IPS DF 19.7 (cell line): ENCODE data around the gene PJVK.
"Not testable (repeated sequence)": the region's sequence is repeated elsewhere in the genome, so short reads cannot be mapped to it uniquely, and the experiment has no call there.

Source experiments
- DNase-seq: peaks from one replicate; pipeline ENCODE4 v3.0.0-alpha.2; 2013; ENCODE audit warnings: low read depth, low spot score

PJVK gene

GRCh38 chr2:178429336-178429735 is 21.8 kb upstream of the PJVK start:
- DNase-seq, result no peak

DNA sequence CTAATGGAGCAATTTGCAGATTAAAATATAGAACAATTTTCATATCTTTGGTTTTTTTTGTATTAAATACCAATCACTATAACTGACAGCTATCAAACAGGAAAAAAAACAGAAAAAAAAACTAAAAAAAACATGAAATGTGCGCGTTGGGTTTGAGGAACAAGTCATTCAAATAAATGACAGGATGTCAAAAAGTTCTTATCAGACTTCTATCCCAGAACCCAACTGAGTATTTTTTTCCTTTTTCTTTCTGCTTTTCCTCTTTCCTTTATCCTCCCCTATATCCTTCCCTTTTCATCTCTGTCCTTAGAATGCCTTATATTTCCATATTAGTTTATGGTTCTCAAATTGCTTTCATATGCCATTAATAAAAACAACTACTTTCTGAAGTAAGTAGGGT is 14.5 kb upstream of the PJVK start:
- no peak for DNase-seq

GRCh38 chr2:178441426-178441825 is 9.8 kb upstream of the PJVK start:
- DNase-seq, result no peak

- no peak for DNase-seq
These were observed 2.1 kb upstream of the PJVK start for GRCh38 chr2:178448968-178449661.

DNA sequence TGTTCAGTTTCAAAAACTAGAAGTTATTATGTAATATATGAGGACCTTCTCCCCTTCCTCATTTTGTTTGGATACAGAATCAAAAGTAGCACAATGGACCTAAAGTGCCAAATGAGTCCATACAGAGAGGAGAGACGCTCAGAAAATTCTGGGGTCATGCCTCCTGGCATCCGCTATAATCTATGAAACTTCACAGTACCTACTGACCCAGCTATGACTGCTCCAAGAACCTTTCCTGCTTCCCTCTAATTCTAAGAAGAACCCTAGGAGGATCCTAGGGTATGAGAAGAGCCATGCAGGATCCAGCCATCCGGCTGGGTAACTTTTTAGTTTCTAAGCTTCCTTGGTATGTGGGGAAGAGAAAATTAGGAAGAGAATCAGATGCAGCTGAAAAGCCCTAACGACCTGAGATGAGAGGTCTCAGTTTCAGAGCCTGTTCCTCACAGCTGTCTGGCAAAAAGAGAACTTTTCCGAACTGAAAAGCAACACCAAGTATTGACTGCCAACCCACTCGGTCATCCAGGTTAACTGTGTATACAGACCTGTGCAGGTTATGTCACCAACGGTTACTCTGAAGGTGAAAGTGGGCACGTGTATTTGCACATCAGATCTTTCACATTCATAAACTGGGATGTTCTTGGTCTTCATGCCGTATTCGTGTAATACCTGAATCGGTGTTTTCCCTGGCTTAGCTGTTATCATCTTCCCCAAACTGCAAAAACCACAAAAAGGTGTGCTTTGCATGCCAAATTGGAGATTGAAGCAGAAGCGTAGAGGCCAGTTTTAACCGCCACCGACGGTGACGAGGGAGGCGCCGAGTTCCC is 1.3 kb upstream of the PJVK start:
- DNase-seq, result no peak

GRCh38 chr2:178450524-178450773 is 729 bp upstream of the PJVK start:
- DNase-seq, result peak; percentile 9

GRCh38 chr2:178452334-178452733 is 1.2 kb downstream of the PJVK start:
- no peak for DNase-seq

DNA sequence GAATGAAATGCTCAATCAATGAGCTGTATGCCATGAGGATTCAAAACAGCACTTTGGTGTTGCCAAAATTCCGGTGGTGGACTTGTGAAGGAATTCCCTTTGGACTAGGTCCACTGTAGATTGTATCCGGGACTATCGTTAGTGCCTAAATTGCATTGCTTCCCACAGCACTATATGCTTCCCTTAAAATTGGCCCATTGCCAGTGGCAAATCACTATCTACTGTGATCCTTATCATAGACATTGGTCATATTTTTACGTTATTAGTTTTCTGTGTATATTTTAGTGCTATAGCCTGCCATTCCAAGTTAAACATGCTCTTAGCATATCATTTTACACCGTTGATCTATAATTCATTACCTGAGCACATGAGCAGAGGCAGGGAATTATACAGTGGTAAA is 1.7 kb downstream of the PJVK start:
- DNase-seq, result no peak

GRCh38 chr2:178455947-178456346 is 4.8 kb downstream of the PJVK start:
- DNase-seq, result no peak

DNA sequence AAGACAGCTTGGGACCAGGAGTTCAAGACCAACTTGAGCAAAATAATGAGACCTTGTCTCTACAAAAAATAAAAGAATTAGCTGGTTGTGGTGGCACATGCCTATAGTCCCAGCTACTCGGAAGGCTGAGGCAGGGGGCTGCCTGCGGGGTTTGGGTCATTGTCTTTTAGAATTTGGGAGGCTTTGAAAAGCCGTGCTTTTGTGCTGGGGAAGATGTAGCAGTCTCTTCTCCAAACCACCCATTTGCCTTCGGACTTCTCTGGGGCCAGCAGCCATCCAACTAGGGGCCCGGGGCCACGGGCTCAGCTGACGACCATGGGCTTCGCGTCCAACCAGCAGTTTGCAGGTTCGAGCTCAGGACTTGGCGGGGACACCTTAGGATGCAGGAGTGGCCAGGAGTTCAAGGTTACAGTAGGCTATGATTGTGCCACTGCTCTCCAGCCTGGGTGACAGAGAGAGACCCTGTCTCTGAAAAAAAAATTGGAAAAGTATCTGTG is 6.3 kb downstream of the PJVK start:
- no peak for DNase-seq

DNA sequence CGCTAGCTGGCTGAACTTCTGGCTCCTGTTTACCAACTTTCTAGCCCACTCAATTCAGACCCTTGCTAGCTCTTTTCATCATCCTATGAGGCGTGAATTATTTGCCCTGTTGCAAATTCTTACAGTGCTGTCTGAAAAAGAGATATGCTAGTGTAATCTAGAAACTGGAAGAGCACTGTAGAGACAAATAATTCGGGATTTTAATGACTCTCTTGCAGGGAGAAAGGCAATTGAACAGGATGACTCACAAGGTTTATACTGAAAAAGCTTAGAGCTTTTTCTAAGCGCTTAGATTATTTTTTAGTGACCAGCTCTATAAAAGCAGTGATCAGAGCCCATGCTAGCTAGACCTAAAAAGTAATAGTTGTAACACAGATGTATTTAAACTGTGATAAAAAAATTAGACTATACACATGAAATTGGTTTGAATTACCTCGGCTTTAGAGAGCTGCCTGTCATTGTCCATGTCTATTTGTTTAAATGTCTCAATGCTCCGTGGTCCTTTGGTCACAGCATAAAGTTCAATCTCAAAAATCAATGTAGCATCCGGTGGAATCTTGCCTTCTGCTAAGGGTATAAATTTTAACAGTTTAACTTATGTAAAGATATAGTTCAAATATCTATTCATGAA is 18.2 kb downstream of the PJVK start:
- no peak for DNase-seq

DNA sequence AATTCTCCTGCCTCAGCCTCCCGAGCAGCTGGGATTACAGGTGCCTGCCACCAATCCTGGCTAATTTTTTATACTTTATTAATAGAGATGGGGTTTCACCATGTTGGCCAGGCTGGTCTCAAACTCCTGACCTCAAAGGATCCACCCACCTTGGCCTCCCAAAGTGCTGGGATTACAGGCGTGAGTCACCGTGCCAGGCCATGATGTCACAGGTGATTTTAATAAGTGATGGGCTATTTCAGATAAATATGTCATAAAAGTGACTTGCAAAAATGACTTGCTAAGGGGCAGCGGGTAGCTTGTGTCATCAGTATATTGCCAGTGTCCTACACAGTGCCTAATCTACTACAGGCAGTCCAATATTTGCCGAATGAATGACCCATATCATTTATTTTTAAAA is 20.1 kb downstream of the PJVK start:
- not testable (repeated sequence) for DNase-seq

DNA sequence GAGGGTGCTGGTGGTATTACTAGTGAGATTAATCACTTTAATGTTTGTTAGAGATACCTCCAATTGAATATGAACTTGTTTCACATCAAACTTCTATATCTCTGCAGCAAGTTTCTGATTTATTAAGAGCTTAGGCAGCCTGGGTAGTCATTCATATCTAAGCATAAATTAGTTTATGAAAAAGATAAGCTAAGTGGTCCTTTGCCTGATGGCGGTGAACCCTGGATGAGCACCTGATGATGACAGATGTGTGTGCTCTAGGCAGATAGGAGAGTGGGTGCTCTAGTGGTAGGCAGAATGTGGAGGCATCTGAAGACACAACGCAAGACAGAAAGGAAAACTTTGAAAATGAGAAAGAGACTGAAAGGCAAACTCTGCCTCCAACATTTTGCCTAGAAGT is 22.2 kb downstream of the PJVK start:
- no peak for DNase-seq

GRCh38 chr2:178473931-178474330 is 22.8 kb downstream of the PJVK start:
- DNase-seq, result no peak

- no peak for DNase-seq
These were observed 23.4 kb downstream of the PJVK start for GRCh38 chr2:178474560-178474959.

GRCh38 chr2:178476477-178476876 is 25.3 kb downstream of the PJVK start:
- no peak for DNase-seq

DNA sequence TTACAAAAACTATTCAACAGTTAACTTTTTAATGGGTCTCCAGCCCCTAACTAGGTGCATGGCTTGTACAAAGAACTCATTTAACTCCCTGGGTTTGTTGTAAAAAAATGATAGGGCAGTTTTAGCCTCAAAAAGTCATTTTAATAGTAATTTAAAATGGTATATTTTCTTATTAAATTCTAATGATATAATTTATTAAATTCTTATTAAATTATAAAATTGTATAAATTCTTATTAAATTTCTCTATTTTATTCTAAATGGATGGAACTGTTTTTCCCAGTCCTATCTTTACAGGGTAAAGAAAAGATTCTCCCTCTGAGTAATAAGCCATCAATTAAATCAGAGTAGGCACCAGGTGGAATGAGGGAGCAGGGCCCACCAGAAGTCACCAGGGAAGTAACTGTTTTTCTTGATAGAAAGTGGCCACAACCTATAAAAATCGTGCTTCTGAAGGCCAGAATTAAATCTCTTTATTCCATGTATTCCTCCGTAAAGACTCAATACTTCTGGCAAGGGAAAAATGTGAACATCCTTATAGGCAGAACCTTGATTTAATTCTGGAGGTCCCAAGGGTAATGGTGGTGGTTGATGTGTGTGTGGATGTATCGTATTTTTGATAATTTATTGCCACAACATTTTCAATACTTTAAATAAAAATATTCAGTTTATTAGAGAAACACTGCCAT is 26.4 kb downstream of the PJVK start:
- DNase-seq, result no peak

DNA sequence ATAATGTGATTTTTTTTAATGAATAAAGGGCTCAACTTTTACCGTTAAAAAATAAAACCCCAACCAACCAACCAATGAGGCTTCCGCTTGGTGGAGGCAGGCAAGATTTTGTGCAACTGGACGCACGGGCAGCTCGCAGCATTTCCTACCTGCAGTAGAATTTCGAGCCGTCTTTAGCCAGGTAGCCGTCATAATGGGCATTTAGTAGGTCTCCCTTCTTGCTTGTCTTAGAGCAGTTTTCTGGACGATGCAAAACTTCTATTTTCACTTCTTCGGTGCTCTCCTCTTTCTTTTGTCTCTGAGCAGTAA is 26.9 kb downstream of the PJVK start:
- no peak for DNase-seq

GRCh38 chr2:178478439-178479274 is 27.5 kb downstream of the PJVK start, which contains the start of gene FKBP7:
TSS of gene FKBP7 (minus strand) at chr2:178478600. CDS start at chr2:178478499, 101 bp downstream.
- peak; percentile 52 for DNase-seq

- DNase-seq, result no peak
These were observed 28.1 kb downstream of the PJVK start for GRCh38 chr2:178479275-178479616.

DNA sequence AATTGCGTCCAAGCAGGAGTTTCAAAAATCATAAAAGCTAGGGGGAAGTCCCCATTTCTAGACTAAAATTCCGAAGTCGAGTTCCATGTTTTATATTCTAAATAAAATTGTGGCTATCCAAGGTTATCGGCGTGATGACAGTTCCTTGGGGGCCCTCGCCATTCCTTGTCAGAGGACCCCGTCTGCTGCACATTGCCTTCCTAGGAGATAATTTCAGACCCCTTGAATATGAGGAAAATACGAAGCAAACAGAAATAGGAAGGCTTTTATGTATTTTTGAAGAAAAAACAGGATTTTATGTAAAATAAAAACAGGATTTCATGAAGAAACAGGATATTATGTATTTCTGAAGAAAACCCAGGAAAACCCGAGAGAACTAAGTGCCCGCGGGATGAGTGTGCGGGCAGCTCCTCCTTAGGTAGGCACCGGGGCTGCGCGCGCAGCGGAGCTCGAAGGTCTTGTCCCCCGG is 28.6 kb downstream of the PJVK start:
- DNase-seq, result no peak
